Keratinocyte (primary cell): ENCODE measurements around the gene PARVA. TPM values are rescaled to one million over a fixed set of nuclear protein-coding genes. Genes with fewer than 3 reads are reported as not detected.

Experiments
- DNase-seq: peaks from one replicate; pipeline ENCODE4 v3.0.0-alpha.2; 2011; ENCODE audit warnings: low read depth, missing footprints, low spot score
- FAIRE-seq: peaks from 2 replicates; lab custom pipeline; 2011; peaks lifted over from hg19 to GRCh38; lab: Jason Lieb, UNC
- H2AFZ ChIP-seq: 2 replicates; pipeline ENCODE4 v1.6.0; 2012; ENCODE audit warnings: low read length, control low read depth, inconsistent platforms; ENCODE audit not compliant: control insufficient read depth
- H3K27ac ChIP-seq: 2 replicates; pipeline ENCODE4 v1.5.1; 2011; ENCODE audit warnings: low read length; ENCODE audit not compliant: control insufficient read depth, insufficient read depth
- H3K27me3 ChIP-seq: 3 replicates; pipeline ENCODE4 v1.6.0; 2011; ENCODE audit warnings: low read length; ENCODE audit not compliant: control insufficient read depth, insufficient read depth; ENCODE audit errors: extremely low read depth
- H3K36me3 ChIP-seq, 2 experiments: 2 replicates in 1 of 2; 3 replicates in 1 of 2; pipeline ENCODE4 v1.5.1; 2011; ENCODE audit warnings: low read length in 2 of 2, mild to moderate bottlenecking in 1 of 2; ENCODE audit not compliant: control insufficient read depth in 2 of 2, insufficient read depth in 2 of 2; ENCODE audit errors: extremely low read depth in 1 of 2
- H3K4me1 ChIP-seq: 3 replicates; pipeline ENCODE4 v1.5.1; 2011; ENCODE audit warnings: low read length; ENCODE audit not compliant: control insufficient read depth, insufficient read depth; ENCODE audit errors: extremely low read depth
- H3K4me2 ChIP-seq: 3 replicates; pipeline ENCODE4 v1.6.0; 2011; ENCODE audit warnings: low read depth, low read length; ENCODE audit not compliant: control insufficient read depth, insufficient read depth; ENCODE audit errors: extremely low read depth
- H3K4me3 ChIP-seq, 3 experiments: fragments of 200-600 bp in 1 of 3; sonication (generic) in 1 of 3; 2 replicates in 2 of 3; 3 replicates in 1 of 3; pipeline ENCODE4 v1.5.1; 2011 to 2016; ENCODE audit warnings: low read length in 3 of 3, mild to moderate bottlenecking in 3 of 3, control low read depth in 2 of 3, inconsistent platforms in 1 of 3, low read depth in 1 of 3, mixed read lengths in 1 of 3, mixed run types in 1 of 3, moderate library complexity in 1 of 3; ENCODE audit not compliant: control insufficient read depth in 2 of 3, insufficient read depth in 2 of 3; ENCODE audit errors: extremely low read depth in 1 of 3
- H3K79me2 ChIP-seq: 2 replicates; pipeline ENCODE4 v1.6.0; 2012; ENCODE audit warnings: low read length; ENCODE audit not compliant: control insufficient read depth, insufficient read depth
- H3K9ac ChIP-seq: 3 replicates; pipeline ENCODE4 v1.6.0; 2011; ENCODE audit warnings: low read length; ENCODE audit not compliant: control insufficient read depth, insufficient read depth; ENCODE audit errors: extremely low read depth
- H3K9me1 ChIP-seq: 3 replicates; pipeline ENCODE4 v1.6.0; 2011; ENCODE audit warnings: low read length; ENCODE audit not compliant: control insufficient read depth, insufficient read depth; ENCODE audit errors: extremely low read depth
- H3K9me3 ChIP-seq: 2 replicates; pipeline ENCODE4 v1.5.1; 2012; ENCODE audit warnings: low read depth, low read length; ENCODE audit not compliant: control insufficient read depth
- H4K20me1 ChIP-seq: 3 replicates; pipeline ENCODE4 v1.6.0; 2011; ENCODE audit warnings: low read length; ENCODE audit not compliant: control insufficient read depth, insufficient read depth; ENCODE audit errors: extremely low read depth
- EZH2 ChIP-seq: IDR thresholded peaks from one replicate; pipeline ENCODE4 v1.6.1; 2012; ENCODE audit warnings: inconsistent platforms, mild to moderate bottlenecking, low read length, moderate library complexity
- dilution Hi-C: fragments of 300-500 bp; cut with MboI; formaldehyde crosslinking; loops from one replicate; pipeline ENCODE4 v1.7.0; 2020; ENCODE audit warnings: low sequenced_read_pairs; ENCODE audit not compliant: extremely low pct_ligation_motif_present
- polyA plus RNA-seq, 5 experiments: library from polyadenylated mRNA; depleted of rRNA in 3 of 5; stranded (reverse) in 3 of 5; stranded (forward) in 1 of 5; unstranded in 1 of 5; fragments of >200 nt; gene quantifications; 1 replicate in 1 of 5; 2 replicates in 3 of 5; 3 replicates in 1 of 5; pipeline versions ENCODE4 v1.2.1 to v1.2.3, GENCODE V29; 2011 to 2012; ENCODE audit warnings: missing spikeins in 2 of 5, low read depth in 1 of 5, low replicate concordance in 1 of 5
- TF ChIP-seq, protein P1 (sequence below), 3 experiments: IDR thresholded peaks in 1 of 3; conservative IDR thresholded peaks in 1 of 3; optimal IDR thresholded peaks in 1 of 3; 2 replicates in 2 of 3; 3 replicates in 1 of 3; pipeline versions ENCODE3 to v1.5.1; 2011; ENCODE audit warnings: low read length in 3 of 3, mild to moderate bottlenecking in 3 of 3, moderate library complexity in 2 of 3, control low read depth in 1 of 3, inconsistent platforms in 1 of 3; ENCODE audit not compliant: insufficient read depth in 2 of 3; ENCODE audit errors: extremely low read depth in 1 of 3

PARVA gene
- polyA plus RNA-seq, 1 donor (not counting 4 experiments of a cell fraction or from before 2014, with no cell fraction given) = 28.9 TPM

DNA sequence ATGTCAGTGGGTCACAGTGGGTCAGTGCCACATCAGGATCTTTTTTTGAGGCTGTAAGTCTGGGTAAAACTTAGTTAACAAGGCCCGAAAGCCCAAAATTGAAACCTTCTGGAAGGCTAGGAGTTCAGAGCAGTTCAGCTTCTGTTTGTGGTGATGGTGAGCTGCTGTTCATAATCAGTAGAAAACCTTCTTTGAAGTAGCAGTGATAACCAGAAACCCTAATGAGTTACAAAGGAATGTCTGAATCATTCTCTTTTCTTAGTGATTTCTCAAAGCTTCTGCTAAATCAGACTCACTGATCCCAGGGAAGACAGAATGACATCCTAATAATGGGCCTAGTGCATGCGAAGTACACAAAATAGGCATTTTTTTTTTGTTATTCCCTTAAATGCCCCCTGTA is 124.7 kb downstream of the PARVA start:
- no peak for FAIRE-seq

DNA sequence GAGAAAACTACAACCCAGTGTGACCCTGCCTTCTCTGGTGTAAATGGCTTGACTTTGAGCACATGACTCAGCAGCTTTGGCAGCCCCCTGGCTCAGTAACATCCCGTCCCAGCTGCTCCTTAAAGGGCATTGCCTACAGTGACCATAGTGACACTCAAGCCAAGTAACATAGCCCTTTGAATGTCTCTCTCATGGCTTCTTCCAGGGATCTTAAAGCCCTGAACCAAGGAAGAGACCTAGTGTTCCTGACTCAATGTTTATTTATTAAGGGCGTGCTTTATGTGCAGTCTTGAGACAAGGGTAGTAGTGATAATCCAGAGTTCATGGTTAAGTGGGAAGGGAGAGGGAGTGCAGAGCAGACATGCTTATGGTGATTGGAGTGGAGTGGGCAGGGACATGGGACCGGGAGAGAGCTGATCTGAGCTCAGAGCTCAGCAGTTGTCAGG is 125.7 kb downstream of the PARVA start:
- Histone ChIP-seq H3K9ac (no peak overlapping the region), H3K27me3 (no peaks in the 10 kb centered on the region), H3K4me3 (no peak overlapping the region), H3K4me2 (no peak overlapping the region), H3K9me3 (no peaks in the 10 kb centered on the region), H3K79me2 (no peaks in the 10 kb centered on the region), H3K4me1 (no peaks in the 10 kb centered on the region), H2AFZ (no peak overlapping the region), H3K36me3 (peaks cover 7 to 11% of the 10 kb centered on the region in 2 experiments), H4K20me1 (no peaks in the 10 kb centered on the region), H3K9me1 (no peaks in the 10 kb centered on the region), H3K27ac (no peak overlapping the region)
- TF ChIP-seq, protein P1, sequence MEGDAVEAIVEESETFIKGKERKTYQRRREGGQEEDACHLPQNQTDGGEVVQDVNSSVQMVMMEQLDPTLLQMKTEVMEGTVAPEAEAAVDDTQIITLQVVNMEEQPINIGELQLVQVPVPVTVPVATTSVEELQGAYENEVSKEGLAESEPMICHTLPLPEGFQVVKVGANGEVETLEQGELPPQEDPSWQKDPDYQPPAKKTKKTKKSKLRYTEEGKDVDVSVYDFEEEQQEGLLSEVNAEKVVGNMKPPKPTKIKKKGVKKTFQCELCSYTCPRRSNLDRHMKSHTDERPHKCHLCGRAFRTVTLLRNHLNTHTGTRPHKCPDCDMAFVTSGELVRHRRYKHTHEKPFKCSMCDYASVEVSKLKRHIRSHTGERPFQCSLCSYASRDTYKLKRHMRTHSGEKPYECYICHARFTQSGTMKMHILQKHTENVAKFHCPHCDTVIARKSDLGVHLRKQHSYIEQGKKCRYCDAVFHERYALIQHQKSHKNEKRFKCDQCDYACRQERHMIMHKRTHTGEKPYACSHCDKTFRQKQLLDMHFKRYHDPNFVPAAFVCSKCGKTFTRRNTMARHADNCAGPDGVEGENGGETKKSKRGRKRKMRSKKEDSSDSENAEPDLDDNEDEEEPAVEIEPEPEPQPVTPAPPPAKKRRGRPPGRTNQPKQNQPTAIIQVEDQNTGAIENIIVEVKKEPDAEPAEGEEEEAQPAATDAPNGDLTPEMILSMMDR (optimal IDR thresholded peaks at IDR 0.05 in 1 of 3, IDR thresholded peaks at IDR 0.05 in 1 of 3, conservative IDR thresholded peaks at IDR 0.05 in 1 of 3; ENCODE audit: extremely low read depth in 1 of 3, insufficient read depth in 2 of 3, low read length in 3 of 3) = no peak
- no peak for TF ChIP-seq EZH2
- dilution Hi-C loops = no loop called here
- DNase-seq (no peak), FAIRE-seq (no peak)

More for the DNA sequence above, 124.7 kb downstream of the PARVA start:
- no peak for DNase-seq
- TF ChIP-seq, protein P1 (optimal IDR thresholded peaks at IDR 0.05 in 1 of 3, IDR thresholded peaks at IDR 0.05 in 1 of 3, conservative IDR thresholded peaks at IDR 0.05 in 1 of 3; ENCODE audit: extremely low read depth in 1 of 3, insufficient read depth in 2 of 3, low read length in 3 of 3) = no peak
- no peak for TF ChIP-seq EZH2
- no peak overlapping the region for H3K4me3 ChIP-seq
- no peaks in the 10 kb centered on the region for H3K9me1 ChIP-seq
- H3K79me2 ChIP-seq = no peaks in the 10 kb centered on the region
- dilution Hi-C loops = no loop called here
- peaks cover 7 to 16% of the 10 kb centered on the region in 2 experiments for H3K36me3 ChIP-seq
- H3K4me1 ChIP-seq = no peaks in the 10 kb centered on the region
- H3K4me2 ChIP-seq = no peak overlapping the region
- no peak overlapping the region for H3K9ac ChIP-seq
- no peaks in the 10 kb centered on the region for H3K9me3 ChIP-seq
- no peak overlapping the region for H2AFZ ChIP-seq
- H3K27ac ChIP-seq = no peak overlapping the region
- H3K27me3 ChIP-seq = no peaks in the 10 kb centered on the region
- no peaks in the 10 kb centered on the region for H4K20me1 ChIP-seq
